Kidney (tissue), 14 donors: Measurements from ENCODE around the gene ZNF831. TPM values are rescaled to one million over a fixed set of nuclear protein-coding genes. Genes with fewer than 3 reads are reported as not detected.

Source experiments
- DNase-seq, 5 donors: peaks; one replicate each; pipeline ENCODE4 v3.0.0-alpha.2; 2013 to 2020
- FAIRE-seq: peaks from 2 replicates; lab custom pipeline; 2012; peaks lifted over from hg19 to GRCh38; lab: Jason Lieb, UNC
- H3K27ac ChIP-seq, 2 donors: one replicate each; pipeline ENCODE4 v1.7.0; 2013; ENCODE audit warnings: low read depth in 2 of 2, low read length in 2 of 2, inconsistent platforms in 1 of 2
- H3K27me3 ChIP-seq: one replicate; pipeline ENCODE4 v1.7.1; 2013; ENCODE audit warnings: low read length, inconsistent platforms; ENCODE audit not compliant: control insufficient read depth, insufficient read depth
- H3K36me3 ChIP-seq, 3 donors: one replicate each; pipeline versions ENCODE4 v1.7.0 to v1.7.1; 2013; ENCODE audit warnings: low read length in 3 of 3, control low read depth in 1 of 3, inconsistent platforms in 1 of 3; ENCODE audit not compliant: insufficient read depth in 3 of 3, control insufficient read depth in 2 of 3
- H3K4me1 ChIP-seq, 3 donors: one replicate each; pipeline versions ENCODE4 v1.7.0 to v1.7.1; 2013; ENCODE audit warnings: low read length in 3 of 3, inconsistent platforms in 1 of 3, low read depth in 1 of 3; ENCODE audit not compliant: control insufficient read depth in 2 of 3, insufficient read depth in 2 of 3
- H3K4me3 ChIP-seq, 3 donors: one replicate each; pipeline versions ENCODE4 v1.7.0 to v1.8.1; 2013; ENCODE audit warnings: low read length in 3 of 3, control low read depth in 1 of 3, inconsistent platforms in 1 of 3
- H3K9ac ChIP-seq, 3 donors: one replicate each; pipeline versions ENCODE4 v1.7.0 to v1.7.1; 2013; ENCODE audit warnings: low read length in 3 of 3, control low read depth in 1 of 3, inconsistent platforms in 1 of 3
- H3K9me3 ChIP-seq, 3 donors: one replicate each; pipeline versions ENCODE4 v1.7.0 to v1.7.1; 2013; ENCODE audit warnings: low read length in 3 of 3, control low read depth in 1 of 3, inconsistent platforms in 1 of 3; ENCODE audit not compliant: control insufficient read depth in 2 of 3, insufficient read depth in 1 of 3
- intact Hi-C: fragments of 100-400 bp; cut with DNase I; formaldehyde crosslinking; loops from one replicate; pipeline ENCODE4 v1.11.1; 2022
- polyA plus RNA-seq: library from polyadenylated mRNA; stranded (reverse); fragments of 350-450 nt; fragmentation: Illumina TruSeq; extraction: RNeasy Lipid Tissue Mini Kit (QIAGEN cat#74804); gene quantifications from one replicate; pipeline ENCODE4 v1.2.3, GENCODE V29; 2014; ENCODE audit warnings: low read depth, low replicate concordance; ENCODE audit not compliant: insufficient read depth
- total RNA-seq: library from RNA; stranded (reverse); fragmentation: NEBNext Ultra II Directional; extraction: Animal tissue kit (Norgen Biotek cat#: 25700); gene quantifications from one replicate; pipeline ENCODE4 v1.2.1, GENCODE V29; 2021
- TF ChIP-seq, protein P1 (sequence below): IDR thresholded peaks from 3 replicates; pipeline ENCODE4 v1.5.1; 2012; ENCODE audit warnings: mild to moderate bottlenecking, moderate library complexity, borderline replicate concordance; ENCODE audit not compliant: insufficient read depth; ENCODE audit errors: extremely low read depth
- donor health status: control.
- donor health status: control.
- donor health status: control.
- donor health status: control.
- donor health status: control.
- donor health status: DM: yes; HTN: yes; CAD: no.
- donor health status: Normal renal cell carcinoma (clear cell type).

The ZNF831 gene
- total and polyA plus RNA-seq, 2 donors from 2014 or later = 0.04 to 1.9 TPM

DNA sequence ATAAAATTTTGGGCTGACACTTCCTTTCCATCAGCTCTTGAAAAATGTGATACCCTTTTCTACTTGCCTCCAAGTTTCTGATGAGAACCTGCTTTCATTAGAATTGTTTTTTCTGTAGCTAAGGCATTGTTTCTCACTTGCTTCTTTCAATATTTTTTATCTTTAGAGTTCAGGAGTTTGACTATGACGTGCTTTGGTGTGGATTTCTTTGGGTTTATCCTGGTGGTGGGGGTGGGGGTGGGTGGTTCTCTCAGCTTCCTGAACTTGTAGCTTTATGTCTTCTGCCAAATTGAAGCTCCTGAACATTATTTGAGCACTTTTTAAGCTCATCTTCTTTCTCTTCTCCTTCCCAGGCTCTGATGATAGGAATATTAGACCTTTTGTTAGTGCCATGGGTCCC, 11.4 kb downstream of the ZNF831 start:
- DNase-seq = no peak
- Histone ChIP-seq H3K27me3 (no peaks in the 10 kb centered on the region), H3K27ac (no peak overlapping the region), H3K4me1 (peaks cover 0 to 2% (median 0%) of the 10 kb centered on the region in 3 donors), H3K9ac (no peak overlapping the region), H3K4me3 (no peak overlapping the region), H3K9me3 (no peaks in the 10 kb centered on the region), H3K36me3 (no peaks in the 10 kb centered on the region)
- TF ChIP-seq, protein P1, sequence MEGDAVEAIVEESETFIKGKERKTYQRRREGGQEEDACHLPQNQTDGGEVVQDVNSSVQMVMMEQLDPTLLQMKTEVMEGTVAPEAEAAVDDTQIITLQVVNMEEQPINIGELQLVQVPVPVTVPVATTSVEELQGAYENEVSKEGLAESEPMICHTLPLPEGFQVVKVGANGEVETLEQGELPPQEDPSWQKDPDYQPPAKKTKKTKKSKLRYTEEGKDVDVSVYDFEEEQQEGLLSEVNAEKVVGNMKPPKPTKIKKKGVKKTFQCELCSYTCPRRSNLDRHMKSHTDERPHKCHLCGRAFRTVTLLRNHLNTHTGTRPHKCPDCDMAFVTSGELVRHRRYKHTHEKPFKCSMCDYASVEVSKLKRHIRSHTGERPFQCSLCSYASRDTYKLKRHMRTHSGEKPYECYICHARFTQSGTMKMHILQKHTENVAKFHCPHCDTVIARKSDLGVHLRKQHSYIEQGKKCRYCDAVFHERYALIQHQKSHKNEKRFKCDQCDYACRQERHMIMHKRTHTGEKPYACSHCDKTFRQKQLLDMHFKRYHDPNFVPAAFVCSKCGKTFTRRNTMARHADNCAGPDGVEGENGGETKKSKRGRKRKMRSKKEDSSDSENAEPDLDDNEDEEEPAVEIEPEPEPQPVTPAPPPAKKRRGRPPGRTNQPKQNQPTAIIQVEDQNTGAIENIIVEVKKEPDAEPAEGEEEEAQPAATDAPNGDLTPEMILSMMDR = no peak
- FAIRE-seq = no peak
- intact Hi-C loops = no loop called here

DNA sequence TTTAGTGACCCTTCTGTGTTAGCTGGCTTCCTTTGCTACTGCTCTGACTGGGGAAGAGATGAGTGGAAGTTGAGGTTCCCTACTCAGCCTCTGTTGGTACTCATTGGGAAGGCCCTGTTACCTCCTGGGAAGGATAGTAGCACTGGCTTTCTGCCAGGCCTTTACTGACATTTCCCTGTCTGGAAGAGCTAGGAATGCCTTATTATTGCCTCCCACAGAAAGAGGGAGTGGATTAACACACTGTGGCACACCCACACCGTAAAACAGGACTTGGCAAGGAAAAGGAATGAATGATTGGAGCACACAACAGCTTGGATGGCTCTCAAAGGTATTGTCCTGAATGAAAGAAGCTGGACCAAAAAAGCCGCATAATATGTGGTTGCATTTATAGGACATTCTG, 12.2 kb downstream of the ZNF831 start:
- H3K27ac ChIP-seq = no peak overlapping the region
- TF ChIP-seq, protein P1 = no peak
- no peak overlapping the region for H3K9ac ChIP-seq
- H3K27me3 ChIP-seq = no peaks in the 10 kb centered on the region
- no peak overlapping the region for H3K4me3 ChIP-seq
- DNase-seq (peak in 2 of 5 donors; percentile 6 to 15), FAIRE-seq (no peak)
- H3K36me3 ChIP-seq = no peaks in the 10 kb centered on the region
- intact Hi-C loops = no loop called here
- H3K4me1 ChIP-seq = peaks cover 0 to 2% (median 0%) of the 10 kb centered on the region in 3 donors
- no peaks in the 10 kb centered on the region for H3K9me3 ChIP-seq

DNA sequence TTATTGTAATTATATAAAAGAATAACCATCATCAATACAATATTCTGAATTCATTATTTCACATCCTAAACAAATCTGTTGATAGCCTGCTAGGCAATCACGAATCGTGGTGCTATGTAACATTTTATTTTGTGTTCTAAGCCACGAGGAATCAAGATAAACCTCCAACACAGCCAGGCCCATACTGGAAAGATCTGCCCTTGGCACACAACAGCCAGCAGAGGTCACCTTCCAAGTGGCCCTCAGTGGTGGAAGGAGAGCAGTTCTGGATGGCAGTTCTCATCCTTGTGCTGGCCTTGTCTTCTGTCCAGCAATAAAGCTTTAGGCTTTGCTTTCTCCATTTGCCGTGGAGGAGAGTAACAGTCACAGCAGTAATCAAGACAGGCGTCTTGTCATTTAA, 13.2 kb downstream of the ZNF831 start:
- intact Hi-C loops = no loop called here
- TF ChIP-seq, protein P1 = no peak
- H3K4me3 ChIP-seq = no peak overlapping the region
- H3K9me3 ChIP-seq = no peaks in the 10 kb centered on the region
- H3K27ac ChIP-seq = no peak overlapping the region
- FAIRE-seq = no peak
- no peaks in the 10 kb centered on the region for H3K36me3 ChIP-seq
- no peak overlapping the region for H3K9ac ChIP-seq
- no peaks in the 10 kb centered on the region for H3K27me3 ChIP-seq
- DNase-seq = peak in 1 of 5 donors; percentile 5
- H3K4me1 ChIP-seq = peaks cover 0 to 2% (median 0%) of the 10 kb centered on the region in 3 donors
